K562 (cell line): Measurements from ENCODE around the gene AP1B1. TPM values are rescaled to one million over a fixed set of nuclear protein-coding genes. Genes with fewer than 3 reads are reported as not detected.

Source experiments
- ATAC-seq: fragments of 200-7000 bp; cut with Tn5 transposase; 3 replicates; pipeline ENCODE4 v1.9.1; 2020; ENCODE audit warnings: moderate library complexity
- BruUV-seq: library from RNA; stranded (reverse); fragments of 400-500 nt; replicated peaks from 2 replicates; lab custom pipeline; 2021; lab: Mats Ljungman, UMichigan
- CTCF ChIA-PET: fragments of 300-600 bp; formaldehyde crosslinking; extraction: SDS; loops from one replicate; lab custom pipeline; 2021; ENCODE audit warnings: low intra/inter-chr PET ratio; lab: Yijun Ruan, JAX
- POLR2A ChIA-PET: fragments of 300-600, 350-650 bp; sonication (Branson Sonifier 250); formaldehyde crosslinking; extraction: SDS; loops from one replicate; lab custom pipeline; 2021; ENCODE audit warnings: antibody characterized with exemption, inconsistent platforms; lab: Yijun Ruan, JAX
- DNase-seq, 4 experiments: peaks; one replicate each; pipeline versions ENCODE4 v3.0.0 to v3.0.0-alpha.2; 2011 to 2018; ENCODE audit warnings: low spot score in 3 of 4, mixed read lengths in 3 of 4; ENCODE audit errors: extremely low read depth in 1 of 4
- FAIRE-seq: peaks from 2 replicates; lab custom pipeline; 2011; peaks lifted over from hg19 to GRCh38; lab: Jason Lieb, UNC
- H2AFZ ChIP-seq: 2 replicates; pipeline ENCODE4 v1.6.0; 2011; ENCODE audit warnings: low read depth, low read length, control low read depth, inconsistent platforms
- H3K27ac ChIP-seq: fragments of 200-600 bp; 3 replicates; pipeline ENCODE4 v1.8.0; 2011; ENCODE audit warnings: low read depth, mild to moderate bottlenecking, control low read depth, inconsistent platforms, low read length, moderate library complexity, mixed read lengths; ENCODE audit errors: extremely low read depth
- H3K27me3 ChIP-seq, 2 experiments: fragments of 300-600 bp in 1 of 2; 2 replicates in 1 of 2; 3 replicates in 1 of 2; pipeline versions ENCODE4 v1.6.0 to v1.8.0; 2011; ENCODE audit warnings: inconsistent platforms in 2 of 2, low read length in 2 of 2, mild to moderate bottlenecking in 1 of 2, mixed read lengths in 1 of 2, moderate library complexity in 1 of 2; ENCODE audit not compliant: control insufficient read depth in 2 of 2, insufficient read depth in 2 of 2
- H3K36me3 ChIP-seq: fragments of 300-600 bp; 3 replicates; pipeline ENCODE4 v1.8.0; 2011; ENCODE audit warnings: mild to moderate bottlenecking, low read length, inconsistent platforms; ENCODE audit not compliant: control insufficient read depth, insufficient read depth
- H3K4me1 ChIP-seq, 2 experiments: fragments of 200-600 bp in 1 of 2; replicated peaks in 1 of 2; 2 replicates in 1 of 2; 3 replicates in 1 of 2; pipeline versions ENCODE4 v1.5.1 to v1.8.0; 2011; ENCODE audit warnings: inconsistent platforms in 2 of 2, low read length in 2 of 2, mild to moderate bottlenecking in 1 of 2, mixed read lengths in 1 of 2, moderate library complexity in 1 of 2; ENCODE audit not compliant: control insufficient read depth in 2 of 2, insufficient read depth in 2 of 2
- H3K4me2 ChIP-seq: 2 replicates; pipeline ENCODE4 v1.6.1; 2011; ENCODE audit warnings: low read length, control low read depth, inconsistent platforms, mixed read lengths; ENCODE audit not compliant: insufficient read depth
- H3K4me3 ChIP-seq: fragments of 200-600 bp; sonication (generic), shearing (Covaris generic); 2 replicates; pipeline ENCODE4 v1.5.1; 2016; ENCODE audit warnings: control low read depth, inconsistent platforms
- H3K79me2 ChIP-seq: fragments of 200-600 bp; 3 replicates; pipeline ENCODE4 v1.8.0; 2011; ENCODE audit warnings: low read length, inconsistent platforms; ENCODE audit not compliant: control insufficient read depth, insufficient read depth
- H3K9ac ChIP-seq, 2 experiments: 2 replicates each; pipeline versions ENCODE4 v1.6.0 to v1.6.1; 2011; ENCODE audit warnings: low read depth in 2 of 2, low read length in 2 of 2, control low read depth in 1 of 2, inconsistent platforms in 1 of 2, mild to moderate bottlenecking in 1 of 2, mixed read lengths in 1 of 2; ENCODE audit not compliant: insufficient read depth in 1 of 2
- H3K9me1 ChIP-seq: one replicate; pipeline ENCODE4 v1.6.0; 2011; ENCODE audit warnings: inconsistent platforms, mild to moderate bottlenecking, low read length, moderate library complexity; ENCODE audit not compliant: control insufficient read depth, insufficient read depth
- H3K9me3 ChIP-seq: replicated peaks from 2 replicates; pipeline ENCODE4 v1.5.1; 2011; ENCODE audit warnings: low read depth, low read length, inconsistent platforms; ENCODE audit not compliant: control insufficient read depth, insufficient read depth
- H4K20me1 ChIP-seq: replicated peaks from 2 replicates; pipeline ENCODE4 v1.6.1; 2011; ENCODE audit warnings: low read length, inconsistent platforms, mixed read lengths; ENCODE audit not compliant: control insufficient read depth, insufficient read depth
- CEBPG ChIP-seq, 3 experiments: fragments of 200-800 bp in 1 of 3; sonication (Bioruptor generic) in 1 of 3; sonication (generic) in 1 of 3; formaldehyde crosslinking in 1 of 3; IDR thresholded peaks in 2 of 3; conservative IDR thresholded peaks in 1 of 3; 2 replicates each; pipeline versions ENCODE4 v1.6.1 to v1.8.0; 2016 to 2022; ENCODE audit warnings: missing compliant biosample characterization in 2 of 3, missing genetic modification characterization in 2 of 3, mild to moderate bottlenecking in 1 of 3, missing genetic modification reagents in 1 of 3
- NONO ChIP-seq, 2 experiments: fragments of 200-400 bp in 1 of 2; fragments of 450-650 bp in 1 of 2; formaldehyde crosslinking in 1 of 2; IDR thresholded peaks; 2 replicates each; pipeline ENCODE4 v1.6.1; 2017; ENCODE audit warnings: low read depth in 2 of 2, mild to moderate bottlenecking in 2 of 2, moderate library complexity in 2 of 2, low read length in 1 of 2
- TCF7 ChIP-seq: sonication (generic); IDR thresholded peaks from 2 replicates; pipeline ENCODE4 v1.6.1; 2016; ENCODE audit warnings: antibody characterized with exemption, borderline replicate concordance
- WGBS: fragments of 100-300 bp; shearing (Covaris generic); methylation state at CpG from one replicate; pipeline ENCODE4 v1.1.6; 2016; ENCODE audit warnings: low coverage, mixed read lengths; ENCODE audit not compliant: insufficient coverage; ENCODE audit errors: missing lambda C conversion rate; 5-methylcytosine and 5-hydroxymethylcytosine counted together
- in situ Hi-C: fragments of 300-500 bp; cut with MboI; formaldehyde crosslinking; loops from 4 replicates; pipeline ENCODE4 v1.15.0; 2018; ENCODE audit warnings: inconsistent platforms, mixed read lengths
- intact Hi-C: fragments of 100-400 bp; cut with micrococcal nuclease; formaldehyde crosslinking; loops from 2 replicates; pipeline ENCODE4 v1.14.2; 2022
- polyA plus RNA-seq, 8 experiments: library from polyadenylated mRNA; depleted of rRNA in 4 of 8; stranded (reverse) in 5 of 8; unstranded in 3 of 8; fragments of >200 nt; fragmentation: Nextera tagmentation in 2 of 8; fragmentation: Illumina TruSeq in 1 of 8; extraction: Ambion mirVana in 2 of 8; extraction: Trizol in 1 of 8; gene quantifications; 2 replicates each; pipeline versions ENCODE4 v1.2.1 to v1.2.3, GENCODE V29; 2011 to 2014; ENCODE audit warnings: inconsistent platforms in 1 of 8, missing spikeins in 1 of 8
- total RNA-seq, 7 experiments: library from RNA; depleted of rRNA in 6 of 7; stranded (reverse); fragments of >200 nt in 6 of 7; fragmentation: Illumina TruSeq in 2 of 7; extraction: Trizol in 2 of 7; gene quantifications; 2 replicates each; pipeline versions ENCODE4 v1.2.1 to v1.2.3, GENCODE V29; 2011 to 2021; ENCODE audit warnings: low replicate concordance in 1 of 7
- TF ChIP-seq, protein P1 (sequence below): IDR thresholded peaks from 2 replicates; pipeline ENCODE4 v1.6.1; 2014; ENCODE audit warnings: antibody characterized with exemption
- TF ChIP-seq, protein P2 (sequence below): fragments of 450-650 bp; formaldehyde crosslinking; IDR thresholded peaks from 2 replicates; pipeline ENCODE4 v1.4.0; 2022; ENCODE audit warnings: mild to moderate bottlenecking, moderate library complexity
- TF ChIP-seq, protein P3 (sequence below): sonication (generic); formaldehyde crosslinking; IDR thresholded peaks from 2 replicates; pipeline ENCODE4 v1.8.0; 2022; ENCODE audit warnings: mild to moderate bottlenecking, missing genetic modification reagents, borderline replicate concordance

AP1B1 gene
- total and polyA plus RNA-seq, 9 of the 15 experiments (the other 6 are each of a cell fraction or from before 2014, with no cell fraction given), result 1.2 to 60.9 (median 30.1) TPM

DNA sequence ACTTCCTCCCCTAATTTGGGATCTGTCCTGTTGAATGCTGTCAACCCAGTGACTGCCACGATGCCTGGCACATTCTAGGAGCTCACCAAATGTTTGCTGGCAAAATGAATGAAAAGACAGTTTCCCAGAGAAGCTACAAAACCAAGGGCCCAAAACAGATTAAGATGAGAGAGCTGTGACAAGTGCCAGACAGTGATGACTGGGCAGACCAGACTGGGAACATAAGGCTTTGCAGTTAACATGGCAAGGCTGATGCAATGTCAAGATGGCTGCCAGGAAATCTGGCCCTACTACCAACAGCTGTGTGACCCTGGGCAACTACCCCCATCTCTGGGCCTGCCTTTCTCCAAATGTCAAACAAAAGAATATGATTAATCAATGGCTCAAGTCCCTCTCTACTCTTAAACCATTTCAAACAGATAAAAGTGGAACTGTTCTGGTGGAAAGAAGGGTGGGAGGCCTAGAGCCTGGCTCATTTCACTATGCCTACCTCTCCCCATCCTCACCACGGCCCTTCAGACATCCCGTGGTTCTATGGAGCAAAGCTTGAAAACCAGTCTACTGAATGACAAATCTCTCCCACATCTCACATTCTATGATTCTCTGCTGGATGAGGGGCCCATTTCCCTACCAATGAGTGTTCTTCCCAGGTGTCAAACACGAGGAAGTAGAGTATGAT lies 12.8 kb downstream of the AP1B1 start:
- no peak for FAIRE-seq
- Histone ChIP-seq H3K36me3 (peaks cover 22% of the 10 kb centered on the region; the same call in 2 of the 3 replicates), H3K9me1 (no peaks in the 10 kb centered on the region), H2AFZ (no peak overlapping the region), H3K27me3 (no peaks in the 10 kb centered on the region), H3K4me3 (no peak overlapping the region), H4K20me1 (no peaks in the 10 kb centered on the region), H3K9ac (no peak overlapping the region), H3K9me3 (no peaks in the 10 kb centered on the region), H3K4me2 (no peak overlapping the region), H3K4me1 (no peaks in the 10 kb centered on the region; a peak in 2 of 5 replicates), H3K79me2 (peaks cover 19% of the 10 kb centered on the region), H3K27ac (no peak overlapping the region)
- TF ChIP-seq, protein P1, sequence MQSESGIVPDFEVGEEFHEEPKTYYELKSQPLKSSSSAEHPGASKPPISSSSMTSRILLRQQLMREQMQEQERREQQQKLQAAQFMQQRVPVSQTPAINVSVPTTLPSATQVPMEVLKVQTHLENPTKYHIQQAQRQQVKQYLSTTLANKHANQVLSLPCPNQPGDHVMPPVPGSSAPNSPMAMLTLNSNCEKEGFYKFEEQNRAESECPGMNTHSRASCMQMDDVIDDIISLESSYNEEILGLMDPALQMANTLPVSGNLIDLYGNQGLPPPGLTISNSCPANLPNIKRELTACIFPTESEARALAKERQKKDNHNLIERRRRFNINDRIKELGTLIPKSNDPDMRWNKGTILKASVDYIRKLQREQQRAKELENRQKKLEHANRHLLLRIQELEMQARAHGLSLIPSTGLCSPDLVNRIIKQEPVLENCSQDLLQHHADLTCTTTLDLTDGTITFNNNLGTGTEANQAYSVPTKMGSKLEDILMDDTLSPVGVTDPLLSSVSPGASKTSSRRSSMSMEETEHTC, result no peak
- TF ChIP-seq NONO (IDR thresholded peaks at IDR 0.05; ENCODE audit: low read depth in 2 of 2, low read length in 1 of 2) (no peak), CEBPG (CRISPR knock-in tag; IDR thresholded peaks at IDR 0.05) (peak; percentile 39; the same call in 1 of the 2 replicates), CEBPG (tag; conservative IDR thresholded peaks at IDR 0.05 in 1 of 2, IDR thresholded peaks at IDR 0.05 in 1 of 2) (no peak), TCF7 (no peak)
- TF ChIP-seq, protein P2, sequence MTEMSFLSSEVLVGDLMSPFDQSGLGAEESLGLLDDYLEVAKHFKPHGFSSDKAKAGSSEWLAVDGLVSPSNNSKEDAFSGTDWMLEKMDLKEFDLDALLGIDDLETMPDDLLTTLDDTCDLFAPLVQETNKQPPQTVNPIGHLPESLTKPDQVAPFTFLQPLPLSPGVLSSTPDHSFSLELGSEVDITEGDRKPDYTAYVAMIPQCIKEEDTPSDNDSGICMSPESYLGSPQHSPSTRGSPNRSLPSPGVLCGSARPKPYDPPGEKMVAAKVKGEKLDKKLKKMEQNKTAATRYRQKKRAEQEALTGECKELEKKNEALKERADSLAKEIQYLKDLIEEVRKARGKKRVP (CRISPR knock-in tag), result 0 out of 2 replicates have a peak, but pooled peaks have one; percentile 44
- TF ChIP-seq, protein P3, sequence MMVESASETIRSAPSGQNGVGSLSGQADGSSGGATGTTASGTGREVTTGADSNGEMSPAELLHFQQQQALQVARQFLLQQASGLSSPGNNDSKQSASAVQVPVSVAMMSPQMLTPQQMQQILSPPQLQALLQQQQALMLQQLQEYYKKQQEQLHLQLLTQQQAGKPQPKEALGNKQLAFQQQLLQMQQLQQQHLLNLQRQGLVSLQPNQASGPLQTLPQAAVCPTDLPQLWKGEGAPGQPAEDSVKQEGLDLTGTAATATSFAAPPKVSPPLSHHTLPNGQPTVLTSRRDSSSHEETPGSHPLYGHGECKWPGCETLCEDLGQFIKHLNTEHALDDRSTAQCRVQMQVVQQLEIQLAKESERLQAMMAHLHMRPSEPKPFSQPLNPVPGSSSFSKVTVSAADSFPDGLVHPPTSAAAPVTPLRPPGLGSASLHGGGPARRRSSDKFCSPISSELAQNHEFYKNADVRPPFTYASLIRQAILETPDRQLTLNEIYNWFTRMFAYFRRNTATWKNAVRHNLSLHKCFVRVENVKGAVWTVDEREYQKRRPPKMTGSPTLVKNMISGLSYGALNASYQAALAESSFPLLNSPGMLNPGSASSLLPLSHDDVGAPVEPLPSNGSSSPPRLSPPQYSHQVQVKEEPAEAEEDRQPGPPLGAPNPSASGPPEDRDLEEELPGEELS (CRISPR knock-in tag), result no peak
- ChIA-PET POLR2A (interaction anchor here (1.6 kb wide), 1 partner anchor 10 kb away, joined by 3 read pairs; no protein-coding TSS in a partner anchor), CTCF (no interaction called here)
- WGBS, result 40% methylated on average over 4 of the region's 4 CpGs
- intact Hi-C loops, result no loop called here
- in situ Hi-C loops, result no loop called here
- no TSS peak for BruUV-seq
- no peak for DNase-seq
- no peak for ATAC-seq
